HG02973 (cell line): ENCODE results near the gene GNPTAB.
A peak's percentile ranks its signal among the peaks of the same experiment; 100 is the strongest.
"Not testable (repeated sequence)": the region's sequence is repeated elsewhere in the genome, so short reads cannot be mapped to it uniquely, and the experiment has no call there.

ENCODE experiments used
- ATAC-seq: cut with Tn5 transposase; IDR thresholded peaks from one replicate; pipeline ENCODE4 v1.9.1; 2021; ENCODE audit warnings: moderate library complexity; ENCODE audit not compliant: unreplicated experiment

GNPTAB gene

DNA sequence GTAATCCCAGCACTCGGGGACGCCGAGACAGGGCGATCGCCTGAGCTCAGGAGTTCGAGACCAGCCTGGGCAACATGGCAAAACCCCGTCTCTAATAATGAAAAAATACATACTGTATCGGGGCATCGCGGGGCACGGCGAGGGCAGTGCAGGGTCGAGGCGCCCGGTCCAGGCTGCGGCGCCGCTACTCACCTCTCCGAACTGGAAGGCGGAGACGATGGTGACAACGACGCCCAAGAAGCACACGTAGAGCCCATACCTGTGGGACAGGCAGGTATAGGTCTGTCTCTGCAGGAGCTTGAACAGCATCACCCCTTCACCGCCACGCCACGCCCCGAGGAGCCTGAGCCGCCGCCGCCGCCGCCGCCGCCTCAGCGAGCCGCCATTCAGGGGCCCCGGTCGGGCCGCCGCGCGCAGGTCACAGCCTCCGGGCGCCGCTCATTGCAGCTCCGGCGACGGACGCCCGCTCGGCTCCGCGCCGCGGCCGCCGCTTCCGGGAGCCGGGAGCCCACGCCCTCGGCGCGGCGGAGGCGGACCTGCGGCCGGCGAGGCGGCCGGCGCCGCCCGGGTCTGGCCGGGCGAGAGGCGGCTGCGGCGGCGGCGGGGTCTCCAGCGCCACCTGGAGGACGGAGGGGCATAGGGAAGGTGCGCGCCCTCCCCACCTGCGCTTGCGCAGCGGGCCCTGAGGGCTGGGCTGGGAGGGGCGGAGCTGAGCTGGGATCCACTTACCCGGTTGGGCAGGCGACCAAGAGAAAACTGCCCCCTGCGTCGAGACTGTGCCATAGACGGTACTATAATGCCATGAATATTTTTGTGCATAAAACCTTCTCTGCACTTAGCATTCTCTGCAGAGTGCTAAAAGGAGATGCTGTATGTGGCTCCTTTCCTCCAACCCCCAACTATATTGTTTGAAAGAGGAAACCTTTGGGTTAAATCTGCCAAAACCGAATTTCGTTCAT, at the start of gene GNPTAB:
Gene GNPTAB, minus strand, starts transcription at position 593 of the 959 bp plus-strand sequence. Its CDS starts 284 bp downstream, at position 309.
- ATAC-seq: peak; percentile 91

DNA sequence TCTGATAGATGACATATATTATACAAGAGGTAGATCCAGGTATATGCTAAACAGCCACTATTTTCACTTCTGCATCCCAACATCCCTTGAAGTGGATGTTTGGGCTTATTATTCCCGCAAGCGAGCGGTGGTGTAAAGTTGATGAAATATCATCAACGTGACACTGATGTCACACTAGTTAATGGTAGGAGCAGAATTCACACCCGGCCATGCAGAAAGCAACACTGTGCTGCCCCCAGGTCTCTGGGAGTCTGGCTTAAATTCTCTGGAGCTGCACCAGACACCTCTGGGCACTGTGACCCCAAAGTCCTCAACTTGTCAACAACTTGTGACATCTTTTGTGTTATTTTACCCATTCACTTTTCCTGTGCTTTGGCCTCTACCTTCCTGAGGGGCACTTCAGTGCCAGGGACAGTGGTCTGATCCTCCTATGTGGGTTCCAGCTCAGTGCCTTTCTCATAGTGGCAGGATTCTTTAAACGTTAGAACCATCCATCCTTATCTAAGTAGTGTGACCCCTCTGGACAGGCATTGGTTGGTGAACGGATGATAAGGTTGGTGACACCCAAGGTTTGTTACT, 47.6 kb upstream of the GNPTAB start:
- ATAC-seq: no peak

DNA sequence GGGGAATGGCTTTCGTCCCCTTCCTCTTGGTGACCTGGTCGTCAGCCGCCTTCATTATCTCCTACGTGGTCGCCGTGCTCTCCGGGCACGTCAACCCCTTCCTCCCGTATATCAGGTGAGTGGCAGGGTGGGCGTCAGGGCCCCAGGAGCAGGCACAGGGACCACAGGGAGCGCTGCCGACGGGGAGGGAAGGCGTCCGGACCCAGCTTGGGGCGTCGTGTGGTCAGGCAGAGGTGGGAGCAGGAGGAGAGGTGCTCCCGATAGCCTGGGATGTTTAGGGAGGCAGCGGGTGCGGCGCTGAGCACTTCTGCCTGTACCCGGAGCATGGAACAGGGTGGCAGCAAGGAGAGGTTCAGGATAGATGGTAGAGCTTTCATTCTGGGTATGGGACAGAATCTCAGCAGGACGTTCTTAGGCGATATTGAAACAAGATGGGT, 47.1 kb upstream of the GNPTAB start:
- ATAC-seq: peak; percentile 19

DNA sequence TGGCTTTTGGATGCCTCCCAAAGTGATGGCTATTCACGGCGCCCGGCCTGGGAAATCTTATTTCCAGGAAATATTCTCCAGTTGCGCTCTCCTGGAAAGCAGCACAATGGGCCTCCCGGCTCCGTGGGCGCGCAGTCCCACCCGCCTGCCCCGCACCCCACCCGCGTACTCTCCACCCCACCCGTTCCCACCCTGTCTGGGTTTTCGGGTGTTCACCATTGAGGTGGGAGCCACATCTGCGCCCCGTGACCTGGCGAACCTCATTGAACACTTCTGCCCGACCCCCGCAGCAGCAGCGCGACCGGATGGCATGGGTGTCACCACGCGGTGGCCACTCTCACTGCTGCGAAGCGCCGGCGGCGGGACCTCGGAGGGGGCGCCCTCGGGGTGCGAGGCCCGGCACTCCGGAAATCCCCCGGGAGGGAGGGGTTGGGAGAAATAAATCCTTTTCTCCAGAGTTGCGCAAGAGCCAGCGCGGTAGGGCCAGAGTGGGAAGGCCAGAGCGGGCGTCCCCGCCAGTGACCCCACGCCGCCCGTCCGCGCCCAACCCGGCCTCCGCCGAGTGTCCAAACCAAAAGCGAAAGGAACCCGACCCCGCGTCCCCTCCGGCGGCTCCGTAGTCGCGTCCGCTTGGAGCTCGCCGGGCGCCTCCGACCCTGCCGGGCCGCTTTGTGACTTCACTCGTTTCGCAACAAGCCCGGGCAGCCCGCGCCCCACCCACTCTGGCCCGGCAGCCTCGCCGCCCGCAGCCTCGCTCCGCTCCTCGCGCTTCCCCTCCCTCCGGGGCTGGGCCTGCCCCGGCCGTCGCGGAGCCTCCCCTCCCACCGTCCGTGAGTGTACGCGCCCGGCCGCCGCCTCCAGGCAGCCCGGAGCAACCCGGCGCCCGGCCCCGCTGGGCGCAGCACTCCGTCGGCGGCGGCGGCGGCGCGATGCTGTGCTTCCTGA, 46.4 kb upstream of the GNPTAB start, which contains the start of gene DRAM1:
Gene DRAM1, plus strand, starts transcription at position 720 of the 945 bp plus-strand sequence. Its CDS starts 210 bp downstream, at position 930.
- ATAC-seq: peak; percentile 85

DNA sequence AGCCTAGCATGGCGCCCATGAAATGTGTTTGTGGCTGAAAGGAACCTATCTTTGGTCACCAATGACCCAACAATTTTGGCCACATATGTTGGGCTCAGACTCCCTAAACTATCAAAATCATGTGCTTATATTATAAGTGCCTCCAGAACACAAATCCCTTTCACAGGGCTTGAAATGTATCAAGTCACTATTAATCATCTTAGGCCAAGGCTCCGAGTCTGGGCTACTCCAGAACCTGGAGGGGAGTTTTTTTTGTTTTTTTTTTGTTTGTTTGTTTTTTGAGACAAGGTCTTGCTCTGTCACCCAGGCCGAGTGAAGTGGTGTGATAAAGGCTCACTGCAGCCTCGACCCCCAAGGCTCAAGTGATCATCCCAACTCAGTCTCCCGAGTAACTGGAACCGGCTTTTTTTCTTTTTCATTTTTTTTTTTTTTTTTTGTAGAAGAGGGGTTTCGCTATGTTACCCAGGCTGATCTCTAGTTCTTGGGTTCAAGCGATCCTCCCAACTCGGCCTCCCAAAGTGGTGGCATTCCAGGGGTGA, 45.6 kb upstream of the GNPTAB start:
- no peak for ATAC-seq

DNA sequence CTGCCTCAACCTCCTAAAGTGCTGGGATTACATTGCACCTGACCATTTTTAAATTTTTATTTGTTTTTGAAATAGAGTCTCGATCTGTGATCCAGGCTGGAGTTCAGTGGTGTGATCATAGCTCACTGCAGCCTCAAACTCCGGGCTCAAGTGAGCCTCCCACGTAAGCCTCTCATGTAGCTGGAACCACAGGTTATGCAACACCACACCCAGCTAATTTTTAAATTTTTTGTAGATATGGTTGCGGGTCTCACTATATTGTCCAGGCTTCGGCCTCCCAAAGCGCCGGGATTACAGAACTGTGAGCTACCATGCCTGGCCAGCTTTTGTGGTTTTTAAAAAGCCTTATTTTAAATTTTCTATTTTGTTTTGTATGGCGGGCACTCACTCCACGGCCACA, 44.4 kb upstream of the GNPTAB start:
- ATAC-seq: no peak

DNA sequence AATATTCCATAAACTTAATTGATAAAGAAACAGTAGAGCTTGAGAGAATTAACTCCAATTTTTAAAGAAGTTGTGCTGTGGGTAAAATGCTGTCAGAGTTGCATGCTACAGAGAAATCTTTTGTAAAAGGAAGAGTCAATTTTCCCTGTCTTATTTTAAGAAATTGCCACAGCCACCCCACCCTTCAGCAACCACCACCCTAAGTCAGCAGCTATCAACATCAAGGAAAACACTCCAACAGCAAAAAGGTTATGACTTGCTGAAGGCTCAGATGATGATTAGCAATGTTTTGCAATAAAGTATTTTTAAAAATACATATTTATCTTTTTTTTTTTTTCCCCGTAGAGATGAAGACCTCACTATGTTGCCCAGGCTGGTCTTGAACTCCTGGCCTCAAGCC, 40.2 kb upstream of the GNPTAB start:
- no peak for ATAC-seq

DNA sequence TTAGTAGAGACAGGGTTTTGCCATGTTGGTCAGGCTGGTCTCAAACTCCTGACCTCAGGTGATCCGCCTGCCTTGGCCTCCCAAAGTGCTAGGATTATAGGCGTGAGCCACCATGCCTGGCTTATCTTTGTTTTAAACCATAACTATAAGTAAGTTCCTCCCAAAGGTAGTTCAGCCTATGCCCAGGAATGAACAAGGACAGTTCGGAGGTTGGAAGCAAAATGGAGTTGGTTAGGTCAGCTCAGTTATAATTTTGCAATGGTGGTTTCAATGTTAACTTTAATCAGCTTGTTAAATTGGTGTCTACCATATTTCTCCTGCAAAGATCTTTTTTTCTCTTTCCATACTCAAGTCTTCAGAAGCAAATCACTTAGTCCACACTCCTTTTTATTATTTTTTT, 36.9 kb upstream of the GNPTAB start:
- not testable (repeated sequence) for ATAC-seq

DNA sequence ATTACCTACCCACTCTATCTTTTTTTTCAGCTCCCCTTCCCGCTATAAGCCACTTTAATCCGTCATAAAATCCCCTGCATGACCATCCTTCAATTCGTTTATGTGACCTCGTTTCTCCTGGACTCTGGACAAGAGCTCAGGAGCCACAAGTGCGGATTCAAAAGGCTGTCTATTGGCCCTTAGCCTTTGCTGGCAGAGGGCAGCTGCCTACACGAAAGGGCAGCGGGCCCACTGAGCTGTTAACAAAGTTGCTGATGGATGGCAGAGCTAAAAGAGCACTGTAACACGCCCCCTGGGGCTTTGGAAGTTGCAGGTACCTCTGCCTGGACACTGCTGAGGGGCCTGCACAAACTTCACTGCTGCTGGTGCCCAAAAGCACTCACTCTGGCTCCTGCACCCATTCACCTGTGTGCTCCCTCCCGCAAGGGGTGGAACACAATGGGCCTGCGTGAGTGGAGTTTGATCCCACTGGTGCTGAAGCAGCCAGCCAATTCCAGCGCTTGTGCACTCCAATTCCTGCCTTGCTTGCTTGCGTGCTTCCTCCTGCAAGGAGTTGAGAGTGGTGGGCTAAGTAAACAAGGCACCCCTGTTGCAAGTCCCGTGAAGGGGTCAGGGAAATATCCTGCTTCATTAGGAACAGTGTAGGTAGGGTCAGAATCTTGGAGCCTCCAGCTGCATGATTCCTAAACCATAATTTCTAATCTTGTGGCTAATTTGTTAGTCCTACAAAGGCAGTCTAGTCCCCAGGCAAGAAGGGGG, 36.0 kb upstream of the GNPTAB start:
- ATAC-seq: no peak

DNA sequence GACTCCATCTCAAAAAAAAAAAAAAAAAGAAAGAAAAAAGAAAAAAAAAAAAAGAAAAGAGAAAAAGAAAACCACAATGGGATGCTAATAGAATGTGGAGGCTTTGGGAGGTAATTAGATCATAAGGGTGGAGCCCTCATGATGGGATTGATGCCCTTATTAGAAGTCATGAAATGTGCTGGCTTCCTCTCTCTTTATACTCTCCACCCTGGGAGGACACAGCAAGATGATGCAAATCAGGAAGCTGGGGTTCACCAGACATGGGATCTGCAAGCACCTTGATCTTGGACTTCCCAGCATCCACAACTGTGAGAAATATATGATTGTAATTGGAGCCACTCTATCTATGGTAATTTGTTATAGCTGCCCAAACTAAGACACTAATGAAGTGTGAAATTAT, 33.2 kb upstream of the GNPTAB start:
- no peak for ATAC-seq

DNA sequence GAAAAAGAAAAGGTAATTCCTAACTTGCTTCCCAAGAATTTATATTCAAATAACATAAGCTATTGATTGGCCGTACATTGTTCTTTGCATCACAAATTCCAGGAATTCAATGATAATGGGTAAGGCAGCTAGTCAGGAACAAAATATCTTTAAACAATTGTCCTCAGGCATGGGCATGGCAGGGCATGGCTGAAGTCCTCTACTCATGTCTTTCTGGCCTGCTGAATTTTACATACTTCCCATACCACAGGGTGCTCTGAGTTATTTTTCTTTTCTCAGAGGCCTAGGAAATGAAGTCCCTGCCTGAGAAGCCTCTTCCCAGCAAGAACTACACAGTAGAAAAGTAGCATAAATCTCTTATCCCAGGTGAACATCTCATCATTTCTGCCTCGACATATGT, 31.5 kb upstream of the GNPTAB start:
- no peak for ATAC-seq

DNA sequence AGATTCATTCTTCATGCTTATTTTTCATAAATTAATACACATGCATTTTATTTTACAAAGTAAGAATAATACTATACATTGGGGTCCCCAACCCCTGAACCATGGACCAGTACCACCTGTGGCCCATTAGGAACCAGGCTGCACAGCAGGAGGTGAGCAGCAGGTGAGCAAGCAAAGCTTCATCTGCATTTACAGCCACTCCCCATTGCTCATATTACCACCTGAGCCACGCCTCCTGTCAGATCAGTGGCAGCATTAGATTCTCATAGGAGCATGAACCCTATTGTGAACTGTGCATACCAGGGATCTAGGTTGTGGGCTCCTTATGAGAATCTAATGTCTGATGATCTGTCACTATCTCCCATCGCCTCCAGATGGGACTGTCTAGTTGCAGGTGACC, 30.9 kb upstream of the GNPTAB start:
- not testable (repeated sequence) for ATAC-seq

DNA sequence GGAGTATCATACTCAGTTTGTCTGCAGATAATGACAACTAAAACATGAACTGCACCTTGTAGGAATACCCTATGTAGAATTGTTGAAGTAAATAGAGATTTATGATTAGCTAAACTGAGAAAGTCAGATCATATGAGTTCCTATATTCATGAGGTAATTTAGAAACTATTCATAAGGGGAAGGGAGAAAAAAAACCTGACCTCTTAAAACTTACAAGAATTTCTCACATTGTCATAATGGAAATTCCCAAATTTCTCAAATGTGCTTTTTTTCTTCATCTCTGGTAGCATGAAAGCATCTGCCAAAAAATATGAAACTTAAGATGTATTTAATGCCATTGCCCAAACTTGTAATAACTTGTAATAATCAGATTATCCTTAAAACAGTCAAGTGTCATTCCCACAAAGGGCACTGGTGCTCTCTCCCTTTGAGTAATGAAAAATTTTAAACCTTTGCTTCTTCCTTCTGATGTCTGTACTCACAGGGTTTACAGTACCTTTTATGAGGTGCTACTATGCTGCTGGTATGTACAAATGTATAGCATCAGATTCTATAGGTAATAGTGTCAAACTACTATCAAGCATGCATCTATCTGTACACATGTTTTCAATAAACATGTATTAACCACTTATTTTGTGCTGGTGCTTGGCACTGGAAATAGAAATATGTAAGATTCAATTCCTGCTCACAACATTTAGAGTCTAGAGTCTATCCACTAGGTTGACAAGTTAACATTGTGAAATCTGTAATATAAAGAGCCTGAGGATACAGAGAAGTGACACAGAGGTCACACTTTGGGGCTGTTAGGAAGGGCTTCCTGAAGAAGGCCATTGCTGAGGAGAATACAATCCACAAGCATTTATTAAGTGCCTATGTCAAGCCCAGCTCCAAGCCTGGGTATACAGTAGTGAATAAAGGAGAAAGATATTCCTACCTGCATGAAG, 29.2 kb upstream of the GNPTAB start:
- peak; percentile 44 for ATAC-seq

DNA sequence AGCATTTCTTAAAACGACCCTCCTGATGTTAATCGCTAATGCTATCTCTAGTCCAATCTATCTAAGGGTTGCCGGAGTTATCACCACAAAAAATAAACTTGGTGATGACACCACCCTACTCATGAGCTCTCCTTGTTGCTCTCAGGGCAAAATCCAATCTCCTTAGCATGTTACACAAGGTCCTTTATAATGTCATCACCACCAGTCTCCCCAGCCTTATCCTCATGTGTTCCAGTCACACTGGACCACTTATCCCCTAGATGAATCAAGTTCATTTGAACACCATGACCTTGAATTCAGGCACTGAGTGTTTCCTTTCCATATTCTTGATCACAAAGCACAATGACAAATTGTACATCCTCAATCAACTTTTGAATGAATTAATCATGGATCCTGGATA, 27.6 kb upstream of the GNPTAB start:
- no peak for ATAC-seq

DNA sequence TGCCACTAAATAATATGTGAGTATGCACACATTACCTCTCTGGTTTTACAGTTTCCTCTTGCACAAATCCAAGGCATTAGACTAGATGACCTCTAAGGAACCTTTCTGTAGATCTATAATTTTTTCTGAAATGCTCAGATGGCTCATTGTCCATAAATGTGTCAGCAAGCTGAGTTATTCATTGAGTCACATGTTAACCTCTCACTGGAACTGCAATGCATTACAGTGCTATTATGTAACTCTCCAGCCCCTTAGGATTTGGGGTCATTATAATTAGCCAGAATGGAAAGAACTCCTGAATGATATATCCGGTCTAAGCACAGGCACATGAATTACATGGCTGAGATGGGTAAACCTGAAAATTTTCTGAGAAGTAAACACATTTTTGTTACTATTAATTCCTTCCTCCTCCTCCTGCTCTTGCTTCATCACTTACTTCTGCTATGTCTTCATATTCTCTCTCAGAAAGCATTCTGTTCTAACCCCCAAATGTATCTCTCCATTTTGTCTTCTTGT, 26.3 kb upstream of the GNPTAB start:
- ATAC-seq: peak; percentile 47

DNA sequence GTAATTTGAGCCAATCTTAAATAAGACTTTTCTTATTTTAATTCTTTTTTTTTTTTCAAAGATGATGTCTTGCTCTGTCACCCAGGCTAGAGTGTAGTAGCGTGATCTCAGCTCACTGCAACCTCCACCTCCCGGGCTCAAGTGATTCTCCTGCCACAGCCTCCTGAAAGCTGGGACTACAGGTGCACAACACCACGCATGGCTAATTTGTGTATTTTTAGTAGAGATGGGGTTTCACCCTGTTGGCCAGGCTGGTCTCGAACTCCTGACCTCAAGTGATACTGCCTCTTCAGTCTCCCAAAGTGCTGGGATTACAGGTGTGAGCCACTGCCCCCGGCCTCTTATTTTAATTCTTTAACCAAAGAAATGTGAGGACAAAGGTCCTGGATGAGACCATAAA, 25.9 kb upstream of the GNPTAB start:
- ATAC-seq: not testable (repeated sequence)

DNA sequence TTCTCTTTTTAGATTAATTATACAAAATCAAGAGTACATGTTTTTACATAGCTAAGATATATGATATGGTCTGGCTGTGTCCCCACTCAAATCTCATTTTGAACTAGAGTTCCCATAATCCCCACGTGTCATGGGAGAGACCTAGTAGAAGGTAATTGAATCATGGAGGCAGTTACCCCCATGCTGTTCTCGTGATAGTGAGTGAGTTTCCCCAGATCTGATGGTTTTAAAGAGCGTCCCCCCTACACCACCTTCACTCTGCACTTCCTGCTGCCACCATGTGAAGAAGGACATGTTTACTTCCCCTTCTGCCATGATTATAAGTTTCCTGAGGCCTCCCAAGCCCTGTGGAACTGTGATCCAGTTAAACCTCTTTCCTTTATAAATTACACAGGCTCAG, 25.2 kb upstream of the GNPTAB start:
- no peak for ATAC-seq

DNA sequence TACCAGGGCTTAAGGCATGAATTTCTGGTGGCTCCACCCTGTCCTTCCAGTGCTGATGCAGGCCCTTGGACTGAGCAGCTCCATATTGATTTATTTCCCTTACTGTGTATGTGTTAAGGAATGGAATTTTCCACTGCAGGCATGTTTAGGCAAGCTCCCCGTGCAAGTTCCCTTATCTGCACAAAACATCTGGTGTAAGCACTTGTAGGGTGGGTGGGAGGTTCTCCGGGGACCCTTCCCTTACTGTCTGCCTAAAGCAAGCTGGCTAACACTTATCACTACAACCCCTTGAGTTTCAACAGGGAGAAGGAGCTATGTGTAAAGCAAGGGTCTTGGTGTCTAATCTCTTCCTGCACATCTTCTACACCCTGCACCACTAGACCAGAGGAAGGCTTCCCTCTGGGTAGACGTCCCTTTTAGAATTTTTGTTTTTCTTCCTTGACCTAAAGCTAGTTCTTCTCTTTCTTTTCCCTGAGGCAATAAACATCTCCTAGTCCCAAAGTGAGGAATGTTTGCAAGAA, 24.7 kb upstream of the GNPTAB start:
- ATAC-seq: no peak
